ES-I3 (cell line): ENCODE data around the gene ACTA2.

Experiments used
- H3K36me3 ChIP-seq: 2 replicates; pipeline ENCODE4 v1.6.1; 2013; ENCODE audit warnings: mild to moderate bottlenecking, low read length, control low read depth, moderate library complexity; ENCODE audit not compliant: insufficient read depth
- H3K4me1 ChIP-seq: 2 replicates; pipeline ENCODE4 v1.6.1; 2013; ENCODE audit warnings: mild to moderate bottlenecking, control low read depth, low read length; ENCODE audit not compliant: insufficient read depth
- H3K9ac ChIP-seq: 2 replicates; pipeline ENCODE4 v1.6.1; 2013; ENCODE audit warnings: low read depth, mild to moderate bottlenecking, low read length, moderate library complexity
- H3K9me3 ChIP-seq: 2 replicates; pipeline ENCODE4 v1.6.1; 2013; ENCODE audit warnings: mild to moderate bottlenecking, low read length, moderate library complexity; ENCODE audit not compliant: control insufficient read depth, insufficient read depth

ACTA2 gene

GRCh38 chr10:88892222-88892967 is 60.2 kb downstream of the ACTA2 start:
- Histone ChIP-seq H3K4me1 (peaks cover 14% of the 10 kb centered on the region), H3K9me3 (no peaks in the 10 kb centered on the region), H3K9ac (no peak overlapping the region), H3K36me3 (no peaks in the 10 kb centered on the region)

- no peaks in the 10 kb centered on the region for H3K36me3 ChIP-seq
- no peaks in the 10 kb centered on the region for H3K9me3 ChIP-seq
- H3K9ac ChIP-seq, result no peak overlapping the region
- peaks cover 13% of the 10 kb centered on the region for H3K4me1 ChIP-seq
Measured at GRCh38 chr10:88890681-88891381, 61.7 kb downstream of the ACTA2 start.

DNA sequence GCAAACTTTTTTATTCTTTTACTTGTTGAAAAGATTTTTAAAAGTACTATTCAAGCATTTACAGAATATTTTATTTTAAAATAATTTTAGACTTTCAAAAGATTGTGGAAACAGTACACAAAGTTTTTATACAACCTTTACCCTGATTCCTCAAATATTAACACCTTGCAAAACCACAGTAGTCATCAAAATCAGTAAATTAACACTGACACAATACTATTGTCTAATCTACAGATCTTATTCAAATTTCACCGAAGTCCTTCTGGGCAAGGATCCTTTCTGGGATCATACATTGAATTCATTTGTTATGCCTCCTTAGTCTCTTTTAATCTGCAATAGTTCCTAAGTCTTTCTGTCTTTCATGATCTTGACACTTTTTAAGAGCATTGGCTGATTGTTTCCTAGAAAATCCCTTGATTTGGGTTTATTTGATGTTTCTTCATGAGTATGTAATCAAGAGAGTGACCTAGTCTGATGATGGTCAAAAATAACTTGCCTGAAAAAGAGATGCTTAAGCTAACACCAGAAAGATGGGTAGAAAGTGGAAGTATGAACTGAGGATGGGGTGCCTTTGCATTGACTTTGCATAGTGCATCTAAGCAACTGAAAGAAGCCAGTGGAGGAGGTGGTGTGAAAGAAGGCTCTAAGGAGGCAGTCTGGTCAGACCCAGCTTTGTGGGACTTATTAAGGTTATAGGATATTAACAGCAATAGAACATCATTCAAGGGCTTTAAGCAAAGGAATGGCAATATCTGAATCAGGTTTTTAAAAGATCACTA is 62.8 kb downstream of the ACTA2 start:
- Histone ChIP-seq H3K9me3 (no peaks in the 10 kb centered on the region), H3K9ac (no peak overlapping the region), H3K4me1 (peaks cover 13% of the 10 kb centered on the region), H3K36me3 (no peaks in the 10 kb centered on the region)

DNA sequence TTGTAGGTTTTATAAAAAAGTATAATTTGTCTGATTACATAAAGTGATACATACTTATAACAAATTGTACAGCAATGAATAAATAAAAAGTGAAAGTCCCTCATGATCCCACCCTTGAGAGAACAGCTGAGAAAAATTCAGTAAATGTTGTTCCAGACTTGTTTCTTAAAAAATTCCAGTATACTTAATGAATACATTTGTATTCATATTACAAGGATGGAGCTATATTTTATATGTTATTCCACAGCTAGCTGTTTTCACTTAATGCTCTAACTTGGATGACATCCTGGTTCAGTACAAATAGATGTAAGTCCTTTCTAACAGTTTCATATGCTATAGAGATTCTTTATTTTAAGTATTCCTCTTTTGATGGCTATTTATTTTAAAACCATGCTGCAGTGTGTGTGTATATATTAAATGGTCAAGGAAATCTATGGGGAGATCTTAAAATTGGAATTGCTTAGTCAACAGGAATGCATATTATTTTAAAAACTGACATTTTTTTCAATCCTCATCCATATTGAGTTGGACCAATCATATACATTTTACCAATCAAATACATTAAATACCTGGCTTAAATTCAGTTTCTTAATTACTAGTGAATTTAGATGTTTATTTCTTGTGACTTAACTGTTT is 63.6 kb downstream of the ACTA2 start:
- H3K4me1 ChIP-seq, result peaks cover 13% of the 10 kb centered on the region
- H3K36me3 ChIP-seq, result no peaks in the 10 kb centered on the region
- H3K9me3 ChIP-seq, result no peaks in the 10 kb centered on the region
- H3K9ac ChIP-seq, result no peak overlapping the region

- Histone ChIP-seq H3K36me3 (no peaks in the 10 kb centered on the region), H3K9me3 (no peaks in the 10 kb centered on the region), H3K9ac (no peak overlapping the region), H3K4me1 (peaks cover 9% of the 10 kb centered on the region; the same call in 1 of the 2 replicates)
Measured at GRCh38 chr10:88886557-88886956, 66.0 kb downstream of the ACTA2 start.
